HT-29 (cell line): ENCODE results near the gene EIF3D. TPM values are rescaled to one million over a fixed set of nuclear protein-coding genes. Genes with fewer than 3 reads are reported as not detected.
A peak's percentile ranks its signal among the peaks of the same experiment; 100 is the strongest.
"Not testable (repeated sequence)": the region's sequence is repeated elsewhere in the genome, so short reads cannot be mapped to it uniquely, and the experiment has no call there.

Experiments
- DNase-seq: peaks from one replicate; pipeline ENCODE4 v3.0.0-alpha.2; 2015; ENCODE audit warnings: low spot score
- total RNA-seq: library from RNA; depleted of rRNA; stranded (reverse); fragments of >200 nt; shearing (Covaris generic); gene quantifications from 2 replicates; pipeline ENCODE4 v1.2.3, GENCODE V29; 2014

Gene EIF3D
- total RNA-seq, 1 experiment from 2014 or later: 216 TPM

DNA sequence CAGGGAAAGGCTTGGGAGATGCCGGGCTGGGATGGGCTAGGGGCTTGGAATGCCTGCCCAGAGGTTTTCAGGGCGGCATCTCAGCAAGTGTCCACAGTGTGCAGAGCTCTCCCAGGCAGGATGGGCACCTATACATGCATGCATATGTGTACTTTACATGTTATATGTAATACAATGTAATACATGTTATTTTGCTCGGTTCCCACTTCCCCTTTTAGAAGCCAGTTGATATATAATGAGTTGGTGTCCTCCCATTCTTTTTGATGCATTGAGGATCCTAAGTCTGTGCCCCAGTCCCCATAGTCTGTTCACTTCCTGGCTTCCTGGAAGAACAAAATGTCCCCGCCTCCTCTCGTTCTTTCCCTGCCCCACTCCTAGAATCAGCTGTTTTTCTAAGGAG lies 20.1 kb upstream of the EIF3D start:
- no peak for DNase-seq

DNA sequence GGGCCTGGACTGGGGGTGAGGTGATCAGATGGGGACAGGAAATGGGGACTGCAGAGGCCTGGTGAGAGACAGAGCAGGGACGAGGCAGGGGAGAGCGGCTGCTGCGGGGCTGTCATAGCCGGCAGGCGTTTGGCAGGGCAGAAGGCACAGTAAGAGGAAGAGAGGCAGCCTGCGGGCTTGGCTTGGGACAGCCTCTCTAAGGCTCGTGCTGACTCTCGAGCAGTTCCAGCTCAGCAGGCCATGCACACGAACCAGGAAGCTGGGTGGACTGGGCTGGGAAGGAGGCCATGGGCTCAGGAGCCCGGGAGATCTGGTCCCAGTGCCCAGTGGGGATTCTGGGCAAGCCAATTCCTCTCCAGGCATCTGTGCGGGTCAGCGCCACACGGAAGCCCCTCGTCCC lies 19.6 kb upstream of the EIF3D start:
- DNase-seq: no peak

DNA sequence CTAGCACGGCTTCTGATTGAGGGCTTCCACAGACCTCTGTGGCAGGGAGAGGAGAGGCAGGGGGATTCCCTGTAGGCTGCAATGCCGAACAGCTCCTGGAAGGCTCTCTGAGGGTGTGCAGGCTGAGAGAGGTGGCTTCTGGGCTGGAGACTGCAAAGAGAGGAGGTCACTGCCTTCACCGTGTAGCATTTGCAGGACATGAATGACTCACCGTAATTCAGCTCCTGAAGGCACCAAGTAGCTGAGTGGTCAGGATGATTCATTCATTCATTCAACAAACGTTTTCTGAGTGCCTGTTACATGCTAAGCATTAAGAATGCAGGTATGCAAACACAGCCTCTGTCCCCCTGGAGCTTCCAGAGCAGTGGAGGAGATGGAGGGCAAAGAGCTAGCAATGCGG lies 18.0 kb upstream of the EIF3D start:
- DNase-seq: no peak

DNA sequence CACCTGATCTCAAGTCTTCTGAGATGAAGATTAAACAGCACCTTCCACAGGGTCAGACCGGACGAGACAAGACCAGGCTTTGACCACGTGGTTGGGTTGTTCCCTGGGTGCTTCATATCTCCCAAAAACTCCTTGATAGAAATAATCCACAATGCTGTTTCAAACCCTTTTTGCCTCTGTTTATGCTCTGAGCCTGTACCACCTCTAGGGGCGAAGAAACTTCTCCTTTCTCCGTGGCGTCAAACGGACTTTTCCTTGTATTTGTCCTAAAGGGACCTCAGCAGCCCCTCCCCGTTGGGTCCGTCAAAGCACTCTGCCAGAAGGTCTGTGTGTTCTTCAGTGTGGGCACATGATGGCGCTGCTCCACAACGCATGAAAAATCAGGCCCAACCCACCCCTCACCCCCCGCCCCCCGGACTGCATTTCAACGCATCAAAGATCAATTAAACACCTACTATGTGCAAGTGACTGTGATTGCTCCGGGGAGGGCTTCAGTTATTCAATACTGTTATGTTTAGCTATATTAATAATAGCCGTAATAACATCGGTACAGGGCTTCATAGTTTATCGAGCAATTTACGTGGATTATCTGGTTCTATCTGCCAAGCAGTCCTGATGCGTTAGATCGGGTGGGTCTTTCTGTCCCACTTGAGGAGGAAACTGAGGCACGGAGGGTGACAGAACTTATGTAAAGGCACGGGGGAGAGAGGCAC lies 17.3 kb upstream of the EIF3D start:
- peak; percentile 36 for DNase-seq

DNA sequence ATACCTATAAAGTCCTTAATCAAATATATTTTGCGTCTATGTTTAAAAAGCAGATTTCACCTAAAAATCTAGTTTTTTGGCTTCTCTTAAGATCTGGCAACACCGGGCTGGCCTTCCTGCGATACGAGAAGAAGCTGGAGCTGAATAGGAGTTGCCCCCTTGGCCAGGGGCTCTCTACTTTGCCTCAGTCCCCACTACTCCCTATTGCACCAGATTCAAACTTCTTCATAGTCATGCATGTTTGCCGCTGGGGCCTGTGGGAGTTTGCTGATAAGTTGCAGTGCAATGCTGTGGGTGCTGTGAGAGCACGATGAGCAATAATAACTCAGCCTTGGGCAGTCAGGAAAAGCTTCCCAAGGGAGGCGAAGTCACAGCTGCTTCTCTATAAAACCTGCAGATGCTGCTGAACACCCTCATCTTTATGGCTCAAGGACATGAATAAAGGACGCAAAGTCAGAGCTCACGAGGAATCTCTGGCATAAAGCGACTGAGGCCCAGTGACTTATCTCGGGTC lies 15.2 kb upstream of the EIF3D start:
- DNase-seq: no peak

DNA sequence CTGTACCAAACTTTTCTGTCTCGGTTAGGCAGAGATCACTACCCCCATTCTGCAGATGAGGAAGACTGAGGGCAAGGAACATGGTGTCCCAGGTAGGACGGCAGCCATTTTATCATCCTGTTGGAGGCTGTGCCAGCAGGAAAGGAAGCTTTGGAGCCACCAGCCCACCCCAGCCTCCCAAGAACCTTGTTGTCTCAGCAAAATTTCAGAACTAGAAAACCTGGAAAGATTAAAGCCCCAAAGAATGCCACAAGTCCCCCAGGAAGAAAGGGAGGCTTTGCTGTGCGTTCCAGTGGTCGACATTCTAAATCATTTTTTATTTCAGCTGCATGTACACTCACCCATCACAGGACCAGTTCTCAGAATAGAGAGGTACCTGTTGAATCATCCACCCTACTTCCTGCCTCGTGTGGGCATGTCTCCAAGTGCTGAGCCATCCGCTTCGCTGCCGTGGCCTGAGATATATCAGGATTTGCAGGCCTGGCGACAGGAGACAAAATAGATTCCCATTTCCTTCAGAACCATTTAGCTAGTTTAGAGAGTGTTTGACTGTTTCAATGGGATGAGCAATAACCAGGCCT lies 13.0 kb upstream of the EIF3D start:
- peak; percentile 29 for DNase-seq

DNA sequence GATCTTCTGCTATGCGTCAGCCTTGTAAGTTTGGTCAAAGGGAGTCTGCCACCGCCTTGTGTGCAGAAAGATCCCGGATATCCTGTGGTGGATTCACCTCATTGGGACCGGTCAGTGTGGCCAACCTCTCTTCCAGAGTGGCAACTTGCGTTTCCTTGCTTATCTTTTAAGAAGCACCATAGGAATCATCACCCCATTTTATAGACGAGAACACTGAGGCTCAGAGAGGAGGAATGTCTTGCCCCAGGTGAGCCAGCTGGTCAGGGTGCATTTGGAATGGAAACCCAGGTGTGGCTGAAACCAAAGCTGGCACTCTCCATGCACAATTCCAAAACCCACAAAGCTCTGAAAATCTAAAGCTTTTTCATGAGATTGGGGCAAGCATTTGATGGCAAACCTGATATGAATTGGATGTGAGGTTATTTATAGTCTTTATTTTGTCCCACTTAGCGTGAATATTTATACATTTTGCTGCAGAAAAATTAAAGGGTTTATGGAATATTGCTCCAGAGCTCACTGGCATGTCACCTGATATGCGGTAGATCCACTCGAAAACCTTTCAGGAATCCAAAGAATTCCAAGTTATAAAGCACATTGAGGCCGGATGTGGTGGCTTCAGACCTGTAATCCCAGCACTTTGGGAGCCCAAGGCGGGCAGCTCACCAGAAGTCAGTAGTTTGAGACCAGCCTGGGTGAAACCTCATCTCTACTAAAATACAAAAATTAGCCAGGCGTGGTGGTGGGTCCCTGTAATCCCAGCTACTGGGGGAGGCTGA lies 12.1 kb upstream of the EIF3D start:
- DNase-seq: no peak

DNA sequence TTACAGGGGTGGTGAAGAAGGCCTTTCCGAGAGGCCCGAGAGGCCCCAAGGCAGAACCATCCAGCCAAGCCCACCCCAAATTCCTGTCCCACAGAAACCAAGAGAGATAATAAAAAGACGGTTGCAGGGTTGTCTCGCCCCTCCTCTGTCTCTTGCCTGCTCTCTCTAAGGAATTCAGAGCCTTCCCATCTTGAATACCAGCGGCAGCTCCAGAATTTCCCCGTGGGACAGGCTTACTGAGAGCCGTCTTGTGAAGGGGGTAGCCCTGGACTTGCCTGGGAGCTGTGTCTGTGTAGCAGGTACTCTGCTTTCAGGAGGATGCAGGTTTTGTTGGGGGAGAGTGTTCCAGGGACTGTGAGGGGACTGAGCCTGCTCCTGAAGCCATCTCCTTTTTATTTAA lies 9.6 kb upstream of the EIF3D start:
- DNase-seq: no peak

DNA sequence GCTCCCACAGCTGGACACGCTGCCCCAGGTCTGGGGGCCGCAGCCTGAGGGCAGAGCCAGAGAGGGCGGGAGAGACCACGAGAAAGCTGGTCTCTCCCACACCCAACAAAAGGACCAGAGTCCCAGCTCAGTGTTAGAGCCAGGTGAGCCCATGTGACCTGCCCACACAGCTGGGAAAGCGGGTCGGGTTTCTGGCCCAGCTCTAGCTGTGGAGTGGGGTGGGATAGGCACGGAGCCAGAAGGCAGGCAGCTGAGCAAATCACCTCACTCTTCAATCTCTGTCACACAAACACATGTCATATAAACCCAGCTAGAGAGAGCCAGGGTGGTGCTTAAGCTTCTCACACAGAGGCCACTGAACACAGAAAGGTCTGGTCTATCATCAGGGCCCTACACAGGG lies 7.8 kb upstream of the EIF3D start:
- no peak for DNase-seq

DNA sequence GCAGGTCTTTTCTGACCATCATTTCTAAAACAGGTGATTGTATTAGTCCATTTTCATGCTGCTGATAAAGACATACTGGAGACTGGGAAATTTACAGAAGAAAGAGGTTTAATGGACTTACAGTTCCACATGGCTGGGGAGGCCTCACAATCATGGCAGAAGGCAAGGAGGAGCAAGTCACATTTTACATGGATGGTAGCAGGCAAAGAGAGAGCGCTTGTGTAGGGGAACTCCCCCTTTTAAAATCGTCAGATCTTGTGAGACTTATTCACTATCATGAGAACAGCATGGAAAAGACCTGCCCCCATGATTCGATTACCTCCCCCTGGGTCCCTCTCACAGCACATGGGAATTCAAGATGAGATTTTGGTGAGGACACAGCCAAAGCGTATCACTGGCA lies 4.4 kb upstream of the EIF3D start:
- DNase-seq: not testable (repeated sequence)

DNA sequence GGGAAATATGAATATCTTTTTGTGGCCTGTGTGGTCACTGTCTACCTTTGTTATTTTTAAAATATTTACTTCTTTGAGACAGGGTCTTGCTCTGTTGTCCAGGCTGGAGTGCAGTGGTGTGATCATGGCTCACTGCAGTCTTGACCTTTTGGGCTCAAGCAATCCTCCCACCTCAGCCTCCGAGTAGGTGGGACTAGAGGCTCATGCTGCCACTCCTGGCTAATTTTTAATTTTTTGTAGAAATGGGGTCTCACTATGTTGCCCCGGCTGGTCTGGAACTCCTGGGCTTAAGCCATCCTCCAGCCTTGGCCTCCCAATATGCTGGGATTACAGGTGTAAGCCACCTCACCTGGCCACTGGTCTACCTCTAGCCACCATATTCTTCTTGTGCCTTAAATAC lies 3.5 kb upstream of the EIF3D start:
- DNase-seq: no peak

DNA sequence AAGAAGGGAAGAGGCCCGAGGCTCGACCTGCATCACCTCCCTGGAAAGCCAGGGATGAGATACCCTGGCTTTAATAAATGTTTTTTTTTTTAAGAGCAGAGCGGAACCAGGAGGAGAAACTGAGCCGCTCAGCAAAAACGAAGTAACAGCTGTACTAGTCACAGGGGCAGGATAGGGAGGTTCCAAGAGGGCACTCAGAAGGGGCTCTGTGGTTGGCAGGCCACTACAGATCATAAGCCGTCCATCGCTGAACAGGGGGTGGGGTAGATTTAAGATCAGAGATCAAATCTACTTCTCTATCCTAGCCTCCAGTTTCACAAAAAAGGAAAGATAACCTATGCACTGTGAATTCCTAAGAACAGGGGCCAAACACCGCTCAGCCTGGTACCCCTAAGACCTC lies 625 bp downstream of the EIF3D start:
- no peak for DNase-seq

DNA sequence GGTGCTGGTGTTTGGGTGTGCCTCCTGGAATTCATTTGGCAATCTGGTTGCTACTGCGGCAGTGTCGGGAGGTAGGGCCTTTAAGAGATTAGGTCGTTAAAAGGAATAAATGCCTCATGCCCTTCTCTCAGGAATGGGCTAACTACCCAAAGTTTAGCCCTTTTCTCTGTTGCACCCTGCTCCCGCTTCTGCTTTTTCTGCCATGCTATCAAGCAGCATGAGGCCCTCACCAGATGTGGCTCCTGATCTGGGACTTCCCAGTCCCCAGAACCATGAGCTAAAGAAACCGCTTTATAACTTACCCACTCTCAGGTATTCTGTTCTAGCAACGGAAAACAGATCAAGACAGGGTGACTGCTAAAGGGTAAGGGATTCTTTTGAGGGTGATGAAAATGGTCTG lies 6.3 kb downstream of the EIF3D start:
- DNase-seq: no peak

DNA sequence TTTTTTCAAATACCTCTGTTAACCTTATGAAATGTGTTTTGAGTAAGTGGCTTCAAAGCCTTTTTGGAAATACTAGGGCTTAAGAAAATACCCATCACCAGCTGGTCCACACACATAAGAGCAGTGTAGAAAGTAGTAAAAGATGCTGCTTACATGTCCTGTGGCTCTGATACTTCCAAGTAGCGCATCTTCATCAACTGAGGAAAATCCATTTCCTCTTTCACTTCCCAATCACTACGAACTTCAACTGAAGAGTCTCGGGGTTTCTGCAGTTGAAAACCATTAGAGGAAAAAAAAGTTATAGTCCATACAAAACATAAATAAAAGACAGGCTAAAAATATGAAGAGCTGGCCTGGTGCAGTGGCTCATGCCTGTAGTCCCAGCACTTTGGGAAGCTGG lies 8.5 kb downstream of the EIF3D start:
- DNase-seq: no peak

DNA sequence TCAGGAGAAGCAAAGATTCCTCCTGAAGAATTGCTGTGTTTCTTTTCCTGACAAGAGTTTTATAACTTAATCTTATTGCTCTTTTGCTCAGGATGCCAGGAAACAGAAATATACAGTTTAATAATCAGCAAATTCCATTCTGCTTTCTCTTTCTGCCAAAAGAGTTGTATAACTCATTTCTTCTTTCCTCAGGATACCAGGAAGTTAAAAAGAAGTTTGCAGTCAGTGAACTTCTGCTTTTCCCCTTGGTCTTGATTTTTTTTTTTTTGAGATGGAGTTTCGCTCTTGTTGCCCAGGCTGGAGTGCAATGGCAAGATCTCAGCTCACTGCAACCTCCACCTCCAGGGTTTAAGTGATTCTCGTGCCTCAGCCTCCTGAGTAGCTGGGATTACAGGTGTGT lies 9.1 kb downstream of the EIF3D start:
- not testable (repeated sequence) for DNase-seq

DNA sequence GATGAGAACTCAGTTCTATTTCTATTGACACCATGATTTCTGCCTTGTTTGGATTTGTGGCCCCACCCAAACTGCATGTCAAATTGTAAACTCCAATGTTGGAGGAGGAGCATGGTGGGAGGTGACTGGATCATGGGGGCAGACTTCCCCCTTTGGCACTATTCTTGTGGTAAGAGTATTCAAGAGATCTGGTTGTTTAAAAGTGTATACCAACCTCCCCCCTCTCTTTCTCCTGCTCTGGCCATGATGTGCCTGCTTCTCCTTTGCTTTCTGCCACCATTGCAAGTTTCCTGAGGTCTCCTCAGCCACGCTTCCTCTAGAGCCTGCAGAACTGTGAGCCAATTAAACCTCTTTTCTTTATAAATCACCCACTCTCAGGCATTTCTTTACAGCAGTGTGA lies 14.2 kb downstream of the EIF3D start:
- no peak for DNase-seq

DNA sequence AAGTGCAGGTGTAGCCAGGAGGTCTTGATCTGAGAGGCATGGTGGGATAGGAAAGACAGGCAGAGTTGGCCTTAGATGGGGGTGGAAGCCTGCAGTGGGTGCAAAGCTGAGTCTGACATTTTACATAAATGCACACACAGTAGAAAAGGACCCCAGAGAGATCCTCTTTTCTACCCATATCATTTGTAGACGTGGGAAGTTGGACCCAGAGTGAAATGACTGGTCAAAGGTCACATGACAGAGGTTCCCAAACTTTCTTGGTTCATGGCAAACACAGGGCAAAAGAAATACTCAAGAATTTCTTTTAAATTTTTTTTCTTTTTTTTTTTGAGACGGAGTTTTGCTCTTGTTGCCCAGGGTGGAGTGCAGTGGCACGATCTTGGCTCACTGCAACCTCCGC lies 16.0 kb downstream of the EIF3D start:
- DNase-seq: no peak

DNA sequence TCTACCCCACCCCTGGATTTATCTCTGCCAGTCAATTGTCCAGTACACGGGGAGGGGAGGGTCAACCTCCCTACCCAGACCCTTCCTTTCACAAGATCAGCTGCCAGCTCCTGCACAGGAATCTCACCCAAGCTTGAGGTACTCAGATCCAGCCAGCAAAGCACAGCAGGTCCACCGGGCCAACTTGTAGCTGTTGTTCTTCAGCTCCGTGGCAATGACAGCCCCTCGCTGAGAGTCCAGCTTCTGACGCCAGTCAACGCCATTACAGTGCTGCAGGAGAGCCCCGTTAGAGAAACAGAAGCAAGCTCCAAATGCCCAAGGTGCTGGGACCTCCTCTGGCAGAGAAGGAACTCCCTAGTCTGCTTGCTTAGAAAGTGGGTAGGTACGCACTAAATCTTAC lies 16.6 kb downstream of the EIF3D start:
- no peak for DNase-seq

DNA sequence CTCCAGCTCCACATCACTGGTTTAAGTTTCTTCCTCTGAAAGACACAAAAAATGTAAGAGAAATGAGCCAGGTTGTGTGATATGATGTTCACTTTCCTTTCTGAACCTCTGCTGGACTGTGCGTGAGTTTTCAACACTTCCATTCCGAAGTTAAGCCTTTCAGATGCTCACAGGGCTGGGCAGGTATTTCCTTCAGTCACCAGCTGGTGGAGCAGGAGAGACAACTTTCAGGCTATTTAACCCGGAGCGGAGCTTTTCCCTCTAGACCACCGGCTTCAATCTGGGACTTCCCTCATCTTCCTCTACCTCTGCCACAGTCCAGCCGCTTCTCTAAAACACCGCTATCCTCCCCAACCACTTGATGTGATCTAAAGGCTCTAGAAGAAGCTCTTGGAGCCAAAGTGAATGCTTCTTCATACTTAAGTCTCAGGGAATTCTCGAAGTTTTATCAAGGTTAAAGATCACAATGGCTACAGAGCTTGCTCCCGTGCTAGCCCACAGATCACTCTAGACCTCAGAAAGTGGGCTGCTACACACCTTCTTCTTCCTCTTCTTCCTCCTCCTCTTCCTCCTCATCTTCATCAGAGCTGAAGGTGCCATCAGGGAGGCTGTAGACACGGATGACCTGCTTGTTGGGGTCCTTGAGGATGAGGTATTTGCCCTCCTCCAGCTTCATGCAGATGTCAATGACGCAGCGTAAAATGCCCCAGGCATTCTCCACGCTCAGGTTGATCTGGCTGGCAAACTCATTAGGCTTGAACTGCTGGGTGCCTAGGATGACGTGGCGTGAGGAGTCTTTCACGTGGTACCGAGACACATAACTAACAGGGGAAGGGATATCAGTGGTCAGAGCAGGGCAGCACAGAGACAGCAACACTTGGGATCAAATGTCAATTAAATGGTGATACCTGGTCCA lies 17.7 kb downstream of the EIF3D start:
- DNase-seq: peak; percentile 35

DNA sequence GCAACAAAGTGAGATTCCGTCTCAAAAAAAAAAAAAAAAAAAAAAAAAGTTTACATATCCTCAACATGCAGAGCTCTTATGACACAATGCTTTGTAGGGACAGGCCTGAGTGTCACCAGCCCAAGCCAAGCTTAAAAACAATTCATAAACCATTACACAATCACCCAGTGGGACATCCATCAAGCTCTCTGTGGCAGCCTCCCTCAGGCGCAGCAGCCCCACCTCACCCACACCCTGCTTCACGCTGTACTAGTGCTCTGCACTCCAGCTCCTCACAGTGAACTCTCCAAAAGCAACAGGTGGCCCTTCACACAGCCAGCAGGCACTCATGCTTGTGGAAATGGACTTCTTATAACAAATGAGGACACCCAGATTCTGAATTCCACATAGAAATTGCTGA lies 18.6 kb downstream of the EIF3D start:
- DNase-seq: no peak

DNA sequence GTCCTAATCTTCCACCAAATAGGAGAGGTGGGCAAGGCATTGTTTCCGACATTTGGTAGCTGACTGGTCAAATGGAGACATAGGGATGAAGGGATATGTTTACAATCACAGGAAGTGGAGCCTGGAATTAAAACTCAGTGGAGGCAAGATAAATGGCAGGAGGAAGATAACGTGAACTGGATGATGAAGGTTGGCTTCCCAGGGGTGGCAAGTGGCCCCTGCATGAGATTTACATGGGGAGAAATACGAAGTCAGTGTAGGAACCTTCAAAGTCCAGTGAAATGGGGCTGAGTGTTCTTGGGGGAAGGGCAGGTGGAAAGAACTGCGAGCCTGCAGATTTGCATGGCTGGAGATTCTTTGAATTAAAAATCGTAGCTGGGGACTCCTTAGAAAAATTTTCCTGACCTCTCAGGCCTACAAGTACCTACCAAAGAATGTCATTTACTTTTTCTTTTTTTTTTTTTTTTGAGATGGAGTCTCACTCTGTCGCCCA lies 21.4 kb downstream of the EIF3D start:
- no peak for DNase-seq
